NOMO-1 (cell line): ENCODE results near the gene C4orf50.
"Not testable (repeated sequence)": the region's sequence is repeated elsewhere in the genome, so short reads cannot be mapped to it uniquely, and the experiment has no call there.

Source experiments
- DNase-seq, 2 experiments: peaks; one replicate each; lab custom pipeline; 2025; ENCODE audit not compliant: unreplicated experiment in 2 of 2; lab: John Stamatoyannopoulos, UW

C4orf50 gene

DNA sequence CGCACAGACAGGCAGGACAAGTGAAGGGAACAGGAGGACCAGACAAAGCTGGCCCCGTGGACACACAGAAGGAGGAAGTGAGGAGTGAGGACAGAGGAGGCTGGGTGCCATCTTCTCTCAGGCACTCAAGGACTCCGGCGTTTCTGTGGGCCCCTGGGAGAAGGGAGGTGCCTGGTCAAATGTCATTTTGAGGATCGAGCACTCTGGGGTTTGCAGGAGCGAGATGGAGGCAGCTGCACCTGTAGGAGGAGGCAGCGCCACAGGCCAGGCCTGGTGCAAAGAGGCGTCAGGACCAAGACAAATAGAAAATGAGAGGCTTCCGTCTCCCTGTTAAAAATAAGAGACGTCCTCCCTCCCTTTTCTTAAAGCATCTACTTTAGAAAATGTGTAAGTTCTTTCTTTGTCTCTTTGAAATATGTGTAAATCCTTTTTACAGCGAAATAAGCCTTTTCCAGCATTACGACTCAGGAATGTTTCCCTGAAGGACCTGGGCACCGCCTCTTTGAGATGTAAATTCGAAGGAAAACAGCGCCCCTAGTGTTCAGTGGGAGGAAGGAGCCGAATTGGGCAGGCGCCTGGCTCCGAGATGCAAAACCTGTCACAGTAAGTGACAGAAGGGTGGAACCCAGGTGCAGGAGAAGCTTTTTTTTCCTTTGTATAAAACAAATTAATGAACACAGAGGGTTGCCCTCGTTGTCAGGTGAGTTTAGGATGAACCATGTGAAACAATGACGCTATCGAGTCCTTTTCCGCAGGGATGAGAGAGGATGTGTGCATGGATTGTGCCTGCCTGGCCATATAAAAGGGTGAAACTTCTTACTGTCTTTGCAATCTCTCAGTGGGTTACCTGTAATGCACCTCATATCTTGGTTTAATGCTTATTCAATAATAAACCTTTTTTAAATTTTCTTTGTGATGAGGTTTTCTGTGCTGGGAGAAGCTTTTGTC is 1.4 kb upstream of the C4orf50 start:
- DNase-seq, result no peak

DNA sequence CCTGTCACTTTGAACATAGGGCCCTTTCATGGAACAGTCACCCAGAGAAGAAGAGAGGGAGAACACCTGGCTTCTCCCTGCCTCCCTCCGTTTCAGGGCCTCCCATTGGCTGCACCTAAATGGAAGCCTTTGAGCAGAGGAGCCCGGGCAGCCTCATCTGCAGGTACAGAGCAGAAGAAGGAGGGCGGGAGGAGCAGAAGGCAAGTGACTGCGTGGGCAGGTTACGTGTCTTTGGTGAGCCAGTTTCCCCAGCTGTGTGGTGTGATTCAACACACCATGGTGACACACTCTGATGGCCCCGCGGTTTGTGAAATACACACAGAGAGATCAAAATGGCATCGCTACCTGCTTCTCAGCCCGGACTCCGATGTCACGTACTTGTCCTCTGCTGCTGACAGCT is 431 bp downstream of the C4orf50 start:
- DNase-seq, result no peak

GRCh38 chr4:6017030-6017429 is 1.2 kb downstream of the C4orf50 start:
- no peak for DNase-seq

GRCh38 chr4:6013564-6013963 is 4.7 kb downstream of the C4orf50 start:
- DNase-seq, result no peak

GRCh38 chr4:6012200-6012599 is 6.0 kb downstream of the C4orf50 start:
- no peak for DNase-seq

- DNase-seq, result no peak
These were observed 6.5 kb downstream of the C4orf50 start for GRCh38 chr4:6011686-6012085.

DNA sequence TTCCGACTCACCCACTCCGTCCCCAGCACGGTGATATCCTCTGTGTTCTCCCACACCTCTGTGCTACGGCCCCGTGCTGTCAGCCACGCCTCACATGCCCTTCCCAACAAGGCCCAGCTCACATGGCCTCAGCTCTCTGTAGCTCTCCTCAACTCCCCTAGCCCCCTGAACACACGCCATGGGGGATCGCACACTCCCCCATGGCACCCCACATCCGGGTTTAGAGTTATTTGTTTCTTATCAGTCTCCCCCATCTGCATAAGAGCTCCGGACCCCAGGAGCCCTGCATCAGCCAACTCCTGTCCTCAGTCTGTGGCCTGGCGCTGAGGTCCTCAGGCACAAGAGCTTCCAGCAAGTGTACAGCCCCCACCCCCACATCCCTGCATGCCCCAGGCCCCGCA is 7.0 kb downstream of the C4orf50 start:
- DNase-seq, result no peak

DNA sequence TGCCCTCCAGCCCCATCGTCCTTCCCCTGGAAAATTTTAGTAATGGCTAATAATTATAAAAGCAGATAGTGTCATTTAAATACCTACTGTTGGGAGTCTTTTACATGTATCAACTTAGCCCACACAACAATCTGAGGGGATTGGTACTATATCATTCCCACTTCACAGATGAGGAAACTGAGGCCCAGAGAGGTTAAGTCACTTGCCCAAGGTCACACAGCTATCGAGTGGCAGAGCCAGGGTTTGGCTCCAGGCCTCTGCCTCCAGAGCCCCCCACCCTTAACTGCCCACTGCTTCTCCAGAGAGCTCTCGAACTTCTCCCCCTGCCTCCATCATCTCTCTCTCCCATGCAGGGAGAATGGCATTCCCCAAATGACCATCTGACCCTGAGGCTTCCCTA is 7.4 kb downstream of the C4orf50 start:
- DNase-seq, result no peak

DNA sequence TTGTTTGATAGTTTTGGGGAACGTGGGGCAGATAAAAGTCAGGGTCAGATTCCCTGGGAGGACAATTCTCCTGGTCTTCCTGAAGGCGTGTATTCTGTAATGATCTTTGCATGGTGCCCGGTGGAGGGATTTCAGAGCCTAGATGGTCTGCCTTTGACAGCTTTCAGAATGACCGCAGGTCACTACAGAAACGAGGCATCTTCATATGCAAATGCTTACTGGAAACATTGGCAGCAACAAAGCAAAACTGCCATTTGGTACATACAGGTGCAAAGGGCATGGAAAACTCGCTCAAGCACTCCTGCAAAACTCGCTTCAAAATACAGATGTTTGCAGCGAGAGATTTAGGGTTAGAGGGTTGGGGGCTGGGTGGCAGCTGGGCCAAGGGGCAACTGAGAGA is 8.8 kb downstream of the C4orf50 start:
- no peak for DNase-seq

DNA sequence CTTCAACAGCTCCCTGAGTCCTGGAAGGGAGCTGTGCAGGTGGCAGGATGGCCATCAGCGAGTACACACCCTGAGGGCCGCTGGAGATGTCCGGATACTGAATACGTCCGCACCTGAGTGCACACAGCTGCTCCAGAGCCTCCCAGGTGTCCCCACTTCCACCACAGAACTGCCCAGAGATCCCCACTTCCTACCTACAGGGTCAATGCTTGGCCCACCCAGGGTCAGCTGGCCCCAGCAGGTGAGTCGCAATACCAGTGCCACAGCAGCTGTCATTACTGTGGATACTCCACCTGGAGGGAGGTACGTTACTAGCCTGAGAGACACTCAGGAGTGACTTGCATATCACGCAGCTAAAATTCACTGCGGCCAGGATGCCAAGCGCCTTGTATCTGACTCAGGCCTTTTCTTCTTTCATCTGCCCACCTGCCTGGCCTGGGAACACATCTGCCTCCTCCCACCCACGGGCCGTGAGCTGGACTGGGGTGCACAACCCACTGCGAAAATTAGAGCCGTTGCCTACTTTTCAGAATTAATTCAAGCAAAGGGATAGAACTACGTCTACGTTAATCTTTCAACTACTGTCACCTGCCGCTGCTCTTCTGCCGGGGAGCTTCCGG is 9.4 kb downstream of the C4orf50 start:
- DNase-seq, result no peak

DNA sequence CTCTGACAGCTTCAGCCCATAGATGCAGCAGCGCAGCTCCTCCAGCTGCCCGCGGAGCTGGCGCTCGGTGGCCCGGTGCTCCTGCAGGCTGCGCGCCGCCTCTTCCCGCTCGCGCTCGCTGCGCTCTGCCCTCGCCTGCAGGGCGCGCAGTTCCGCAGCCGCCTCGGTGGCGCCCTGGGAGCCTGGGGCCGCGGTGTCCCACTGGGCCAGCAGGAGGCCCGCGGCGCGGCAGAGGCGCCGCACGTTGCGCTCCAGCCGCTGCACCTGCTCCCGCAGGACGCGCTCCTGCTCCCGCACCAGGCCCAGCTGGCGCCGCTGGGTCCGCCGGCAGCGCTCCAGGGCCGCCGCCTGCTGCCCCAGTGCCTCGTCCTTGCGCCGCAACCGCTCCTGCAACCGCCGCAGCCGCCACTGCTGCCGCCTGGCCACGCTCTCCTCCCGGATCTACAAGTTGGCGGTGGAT is 10.1 kb downstream of the C4orf50 start:
- DNase-seq, result no peak

DNA sequence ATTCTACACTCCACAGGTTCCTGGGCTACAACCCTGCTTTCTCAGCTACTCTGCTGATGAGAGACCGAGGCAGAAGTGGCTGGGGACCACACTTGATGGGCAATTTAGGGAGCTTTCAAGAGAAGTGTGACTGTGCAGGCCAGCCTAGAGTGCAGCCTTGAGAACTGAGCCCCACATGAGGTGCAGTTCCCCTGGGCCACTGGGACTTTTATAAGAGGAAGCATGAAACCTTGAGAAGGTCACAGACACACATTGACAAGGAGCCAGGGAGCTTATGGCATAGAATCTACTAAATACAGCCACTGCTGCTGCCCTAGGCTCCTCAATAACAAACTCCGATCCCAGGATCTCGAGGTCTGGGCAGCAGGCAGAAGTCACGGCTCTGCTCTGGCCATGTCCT is 13.1 kb downstream of the C4orf50 start:
- DNase-seq, result no peak

- not testable (repeated sequence) for DNase-seq
These were observed 14.7 kb downstream of the C4orf50 start for GRCh38 chr4:6003485-6003884.

DNA sequence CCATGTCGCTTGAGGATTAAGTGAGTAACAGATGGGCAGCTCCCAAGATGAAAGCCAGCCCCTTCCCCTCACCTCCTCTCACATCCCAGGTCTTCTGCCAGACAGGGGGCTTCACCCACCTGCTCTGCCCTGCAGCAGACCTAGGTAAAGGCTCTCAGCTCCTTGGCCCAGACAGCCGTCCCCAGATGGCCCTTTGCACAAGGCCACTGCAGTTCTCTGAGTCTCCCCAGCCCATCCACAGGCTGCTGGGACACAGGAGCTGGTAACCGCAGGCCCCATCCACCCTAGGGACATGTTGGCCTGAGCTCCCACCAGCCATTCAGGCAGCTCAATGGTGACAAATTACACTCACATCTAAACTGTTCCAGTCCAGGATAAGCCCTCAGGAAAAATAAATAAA is 15.3 kb downstream of the C4orf50 start:
- no peak for DNase-seq

GRCh38 chr4:6002492-6002833 is 15.8 kb downstream of the C4orf50 start:
- DNase-seq, result no peak

DNA sequence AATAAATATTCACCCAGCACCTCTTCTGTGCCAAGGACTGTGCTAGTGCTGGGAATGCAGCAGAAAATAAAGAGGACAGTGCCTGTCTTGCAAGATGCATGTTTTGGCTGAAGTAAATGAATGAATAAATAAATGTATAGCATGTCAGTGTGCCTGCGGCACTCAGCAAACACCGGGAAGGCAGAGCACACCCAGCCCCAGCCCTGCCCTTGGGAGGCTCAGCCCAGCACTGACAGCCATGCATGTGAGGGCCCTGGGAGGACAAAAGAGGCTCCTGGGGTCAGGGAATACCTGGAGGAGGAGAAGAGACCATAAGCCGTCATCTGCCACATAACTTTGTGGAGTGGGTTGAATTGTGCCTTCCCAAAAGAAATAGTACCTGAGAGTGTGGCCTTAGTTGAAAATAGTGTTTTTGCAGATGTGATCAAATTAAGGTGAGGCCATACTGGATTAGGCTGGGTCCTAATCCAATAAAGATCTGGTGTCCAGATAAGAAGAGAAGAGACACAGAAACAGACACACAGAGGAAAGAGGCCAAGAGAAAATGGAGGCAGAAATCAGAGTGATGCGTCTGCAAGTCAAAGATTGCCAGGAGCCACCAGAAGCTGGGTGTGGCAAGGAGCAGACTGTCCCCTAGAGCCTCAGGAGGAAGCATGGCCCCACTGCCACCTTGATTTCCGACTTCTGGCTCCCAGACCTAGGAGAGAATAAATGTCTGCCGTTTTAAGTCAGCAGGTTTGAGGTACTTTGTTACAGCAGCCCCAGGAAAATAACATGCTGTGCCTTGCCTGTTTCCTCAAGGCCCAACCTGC is 16.3 kb downstream of the C4orf50 start:
- DNase-seq, result no peak

- no peak for DNase-seq
These were observed 18.3 kb downstream of the C4orf50 start for GRCh38 chr4:5999830-6000365.

DNA sequence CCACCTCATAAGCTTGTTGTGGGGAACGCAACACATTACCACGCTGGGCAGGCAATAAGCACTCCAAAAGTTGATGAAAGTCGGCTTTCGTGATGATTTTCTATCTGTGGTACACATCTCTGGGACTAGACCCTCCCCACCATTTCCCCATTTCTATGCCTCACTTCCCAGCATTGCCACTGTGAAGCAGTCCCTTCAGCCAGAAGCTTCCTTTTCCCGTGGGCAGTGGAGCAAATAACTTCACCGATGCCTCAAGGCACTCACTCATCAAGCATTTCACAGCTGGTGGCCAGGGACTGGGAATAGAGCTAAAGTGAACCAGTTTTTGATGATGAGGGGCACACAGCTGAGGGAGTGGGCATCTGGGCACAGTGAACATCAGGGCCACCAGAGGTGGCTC is 18.9 kb downstream of the C4orf50 start:
- DNase-seq, result no peak

- no peak for DNase-seq
These were observed 19.8 kb downstream of the C4orf50 start for GRCh38 chr4:5998333-5998936.

- DNase-seq, result no peak
These were observed 21.6 kb downstream of the C4orf50 start for GRCh38 chr4:5996641-5997040.
